PC-3 (cell line): ENCODE data around the gene SELENOF. TPM values are rescaled to one million over a fixed set of nuclear protein-coding genes. Genes with fewer than 3 reads are reported as not detected.
A peak's percentile ranks its signal among the peaks of the same experiment; 100 is the strongest.

Experiments used
- ATAC-seq: fragments of 200-7000 bp; cut with Tn5 transposase; 2 replicates; pipeline ENCODE4 v1.9.1; 2020; ENCODE audit warnings: mild to moderate bottlenecking, moderate library complexity
- BruUV-seq: library from RNA; stranded (reverse); fragments of 400-500 nt; replicated peaks from 2 replicates; lab custom pipeline; 2021; lab: Mats Ljungman, UMichigan
- CTCF ChIA-PET: fragments of 300-600 bp; sonication (Branson Sonifier 250); formaldehyde crosslinking; loops from one replicate; lab custom pipeline; 2022; ENCODE audit warnings: antibody characterized with exemption; lab: Charles Lee
- POLR2A ChIA-PET: fragments of 300-600 bp; sonication (Branson Sonifier 250); formaldehyde crosslinking; loops from one replicate; lab custom pipeline; 2022; ENCODE audit warnings: antibody characterized with exemption; ENCODE audit not compliant: unreplicated experiment; lab: Charles Lee
- DNase-seq: peaks from one replicate; pipeline ENCODE4 v3.0.0-alpha.2; 2015
- H2AFZ ChIP-seq: fragments of 300-600 bp; sonication (generic); 2 replicates; pipeline ENCODE4 v1.6.0; 2016; ENCODE audit warnings: antibody characterized with exemption, low read length
- H3F3A ChIP-seq: fragments of 300-600 bp; sonication (generic); one replicate; pipeline ENCODE4 v1.6.0; 2017; ENCODE audit warnings: antibody characterized with exemption, low read length, control low read depth, mild to moderate bottlenecking; ENCODE audit not compliant: unreplicated experiment
- H3K27ac ChIP-seq: fragments of 300-600 bp; sonication (generic); 2 replicates; pipeline ENCODE4 v1.5.1; 2016; ENCODE audit warnings: mild to moderate bottlenecking, low read length
- H3K27me3 ChIP-seq: fragments of 300-600 bp; sonication (generic); 2 replicates; pipeline ENCODE4 v1.6.1; 2016; ENCODE audit warnings: low read length, mixed read lengths
- H3K36me3 ChIP-seq: fragments of 300-600 bp; sonication (generic); 2 replicates; pipeline ENCODE4 v1.6.1; 2016; ENCODE audit warnings: low read depth, mixed run types, low read length, mixed read lengths
- H3K4me1 ChIP-seq: fragments of 300-600 bp; sonication (generic); 2 replicates; pipeline ENCODE4 v1.5.1; 2016; ENCODE audit warnings: low read length; ENCODE audit not compliant: insufficient read depth
- H3K4me2 ChIP-seq: fragments of 300-600 bp; sonication (generic); 2 replicates; pipeline ENCODE4 v1.6.0; 2016; ENCODE audit warnings: low read length
- H3K4me3 ChIP-seq: fragments of 300-600 bp; sonication (generic); 2 replicates; pipeline ENCODE4 v1.5.1; 2016; ENCODE audit warnings: mild to moderate bottlenecking, low read length, mixed read lengths
- H3K79me2 ChIP-seq: fragments of 300-600 bp; sonication (generic); 2 replicates; pipeline ENCODE4 v1.6.1; 2017; ENCODE audit warnings: low read length, mixed read lengths
- H3K9ac ChIP-seq: fragments of 300-600 bp; sonication (generic); 2 replicates; pipeline ENCODE4 v1.6.0; 2016; ENCODE audit warnings: mild to moderate bottlenecking, low read length
- H3K9me2 ChIP-seq: fragments of 300-600 bp; sonication (generic); replicated peaks from 2 replicates; pipeline ENCODE4 v1.6.1; 2016; ENCODE audit warnings: mixed run types, low read length, mixed read lengths
- H3K9me3 ChIP-seq: fragments of 300-600 bp; sonication (generic); 2 replicates; pipeline ENCODE4 v1.6.1; 2016; ENCODE audit warnings: low read length, mixed read lengths
- H4K20me1 ChIP-seq: fragments of 300-600 bp; sonication (generic); 2 replicates; pipeline ENCODE4 v1.6.1; 2016; ENCODE audit warnings: low read length, mixed read lengths
- EZH2 ChIP-seq: fragments of 300-600 bp; sonication (generic); IDR thresholded peaks from one replicate; pipeline ENCODE4 v1.6.1; 2017; ENCODE audit warnings: antibody characterized with exemption, mild to moderate bottlenecking, low read length; ENCODE audit not compliant: unreplicated experiment
- EZH2phosphoT487 ChIP-seq: fragments of 300-600 bp; sonication (generic); IDR thresholded peaks from 2 replicates; pipeline ENCODE4 v1.6.1; 2018; ENCODE audit warnings: mild to moderate bottlenecking, antibody characterized with exemption, low read length, borderline replicate concordance
- intact Hi-C: fragments of 100-400 bp; cut with micrococcal nuclease; formaldehyde crosslinking; loops from 2 replicates; pipeline ENCODE4 v1.9.0; 2023
- total RNA-seq: library from RNA; depleted of rRNA; stranded (reverse); fragments of >200 nt; gene quantifications from 2 replicates; pipeline ENCODE4 v1.2.3, GENCODE V29; 2014
- TF ChIP-seq, protein P1 (sequence below): fragments of 300-600 bp; sonication (generic); conservative IDR thresholded peaks from 2 replicates; pipeline ENCODE4 v1.5.1; 2017; ENCODE audit warnings: antibody characterized with exemption, low read depth, mild to moderate bottlenecking, low read length

SELENOF gene
- total RNA-seq, 1 experiment from 2014 or later, result 174 TPM

DNA sequence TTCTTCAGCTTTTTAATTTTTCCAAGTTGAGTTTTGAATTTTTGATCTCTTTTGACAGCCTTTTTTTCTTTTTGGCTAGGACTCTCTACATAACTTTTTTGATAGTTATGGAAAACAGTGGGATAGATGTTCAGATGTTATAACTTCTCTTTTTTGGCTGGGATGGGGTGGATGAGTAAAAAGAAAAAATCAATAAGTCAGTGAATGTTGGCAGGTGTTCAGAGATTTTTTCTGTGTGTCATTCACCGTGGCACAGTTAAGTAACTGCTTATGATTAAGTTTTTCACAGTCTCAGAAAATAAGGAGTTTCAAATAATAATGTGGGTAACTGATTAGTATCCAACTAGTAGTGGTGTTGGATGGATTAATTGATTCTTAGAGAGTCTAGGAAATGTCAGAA is 24.5 kb upstream of the SELENOF start:
- no peak overlapping the region for H2AFZ ChIP-seq
- no peaks in the 10 kb centered on the region for H3K27me3 ChIP-seq
- DNase-seq (peak; percentile 68), ATAC-seq (peak; percentile 88)
- H4K20me1 ChIP-seq, result no peaks in the 10 kb centered on the region
- TF ChIP-seq, protein P1, sequence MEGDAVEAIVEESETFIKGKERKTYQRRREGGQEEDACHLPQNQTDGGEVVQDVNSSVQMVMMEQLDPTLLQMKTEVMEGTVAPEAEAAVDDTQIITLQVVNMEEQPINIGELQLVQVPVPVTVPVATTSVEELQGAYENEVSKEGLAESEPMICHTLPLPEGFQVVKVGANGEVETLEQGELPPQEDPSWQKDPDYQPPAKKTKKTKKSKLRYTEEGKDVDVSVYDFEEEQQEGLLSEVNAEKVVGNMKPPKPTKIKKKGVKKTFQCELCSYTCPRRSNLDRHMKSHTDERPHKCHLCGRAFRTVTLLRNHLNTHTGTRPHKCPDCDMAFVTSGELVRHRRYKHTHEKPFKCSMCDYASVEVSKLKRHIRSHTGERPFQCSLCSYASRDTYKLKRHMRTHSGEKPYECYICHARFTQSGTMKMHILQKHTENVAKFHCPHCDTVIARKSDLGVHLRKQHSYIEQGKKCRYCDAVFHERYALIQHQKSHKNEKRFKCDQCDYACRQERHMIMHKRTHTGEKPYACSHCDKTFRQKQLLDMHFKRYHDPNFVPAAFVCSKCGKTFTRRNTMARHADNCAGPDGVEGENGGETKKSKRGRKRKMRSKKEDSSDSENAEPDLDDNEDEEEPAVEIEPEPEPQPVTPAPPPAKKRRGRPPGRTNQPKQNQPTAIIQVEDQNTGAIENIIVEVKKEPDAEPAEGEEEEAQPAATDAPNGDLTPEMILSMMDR, result no peak
- TF ChIP-seq EZH2 (no peak), EZH2phosphoT487 (no peak)
- H3K4me2 ChIP-seq, result peak overlapping the region; percentile 17
- intact Hi-C loops, result no loop called here
- BruUV-seq, result no TSS peak
- peaks cover 31% of the 10 kb centered on the region for H3K79me2 ChIP-seq
- no peak overlapping the region for H3K9ac ChIP-seq
- CTCF ChIA-PET, result no interaction called here
- no peak overlapping the region for H3K4me3 ChIP-seq
- H3K27ac ChIP-seq, result no peak overlapping the region
- peaks cover 12% of the 10 kb centered on the region for H3K4me1 ChIP-seq
- no peaks in the 10 kb centered on the region for H3K9me2 ChIP-seq
- H3F3A ChIP-seq, result no peaks in the 10 kb centered on the region
- H3K9me3 ChIP-seq, result no peaks in the 10 kb centered on the region
- no peaks in the 10 kb centered on the region for H3K36me3 ChIP-seq
- POLR2A ChIA-PET, result no interaction called here

DNA sequence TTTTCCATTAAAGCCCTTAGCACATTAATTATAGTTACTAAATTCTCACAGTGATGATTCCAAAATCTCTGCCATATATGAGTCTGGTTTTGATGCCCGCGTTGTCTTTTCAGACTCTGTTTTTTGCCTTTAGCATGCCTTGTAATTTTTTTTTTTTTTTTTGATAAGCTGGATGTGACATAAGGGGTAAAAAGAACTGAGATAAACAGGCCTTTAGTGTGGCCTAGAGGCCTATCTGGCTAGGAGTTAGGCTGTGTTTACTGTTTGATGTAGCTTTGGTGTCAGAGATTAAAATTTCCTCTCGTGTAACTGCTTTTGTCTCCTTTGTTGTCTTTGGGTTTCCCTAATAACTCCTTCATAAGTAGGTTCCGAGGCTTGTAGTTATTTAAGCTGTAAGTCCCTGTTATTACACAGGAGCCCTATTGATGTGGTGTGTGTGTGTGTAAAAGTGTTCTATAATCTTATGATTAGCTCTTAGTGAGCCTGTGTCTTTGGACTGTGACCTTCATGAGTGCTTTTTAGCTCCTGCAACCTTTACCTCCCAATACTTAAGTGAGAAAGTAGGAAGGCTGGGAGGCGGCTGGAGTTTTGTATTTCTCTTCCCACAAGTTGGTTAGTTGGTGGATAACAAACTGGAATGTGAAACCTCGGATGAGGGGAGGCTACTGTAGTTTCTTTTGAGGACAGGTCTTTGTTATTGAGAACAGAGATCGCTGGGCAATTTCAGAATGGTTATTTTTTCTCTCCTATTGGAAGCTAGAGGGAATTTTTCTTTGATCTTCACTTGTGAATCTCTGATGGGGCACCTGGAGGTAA is 19.8 kb upstream of the SELENOF start:
- no peak for DNase-seq
- no peak for TF ChIP-seq EZH2phosphoT487
- no peak for TF ChIP-seq EZH2
- TF ChIP-seq, protein P1, result no peak
- no peak for ATAC-seq
- no peak overlapping the region for H3K4me2 ChIP-seq
- no peaks in the 10 kb centered on the region for H4K20me1 ChIP-seq
- H3K9me3 ChIP-seq, result no peaks in the 10 kb centered on the region
- intact Hi-C loops, result no loop called here
- H3K9me2 ChIP-seq, result no peaks in the 10 kb centered on the region
- no peaks in the 10 kb centered on the region for H3K27me3 ChIP-seq
- peaks cover 30% of the 10 kb centered on the region for H3K79me2 ChIP-seq
- H3K4me3 ChIP-seq, result no peak overlapping the region
- H3K4me1 ChIP-seq, result peaks cover 10% of the 10 kb centered on the region
- no peak overlapping the region for H2AFZ ChIP-seq
- no peaks in the 10 kb centered on the region for H3F3A ChIP-seq
- H3K36me3 ChIP-seq, result no peaks in the 10 kb centered on the region
- no peak overlapping the region for H3K27ac ChIP-seq
- POLR2A ChIA-PET, result no interaction called here
- no peak overlapping the region for H3K9ac ChIP-seq
- CTCF ChIA-PET, result no interaction called here
- BruUV-seq, result no TSS peak

DNA sequence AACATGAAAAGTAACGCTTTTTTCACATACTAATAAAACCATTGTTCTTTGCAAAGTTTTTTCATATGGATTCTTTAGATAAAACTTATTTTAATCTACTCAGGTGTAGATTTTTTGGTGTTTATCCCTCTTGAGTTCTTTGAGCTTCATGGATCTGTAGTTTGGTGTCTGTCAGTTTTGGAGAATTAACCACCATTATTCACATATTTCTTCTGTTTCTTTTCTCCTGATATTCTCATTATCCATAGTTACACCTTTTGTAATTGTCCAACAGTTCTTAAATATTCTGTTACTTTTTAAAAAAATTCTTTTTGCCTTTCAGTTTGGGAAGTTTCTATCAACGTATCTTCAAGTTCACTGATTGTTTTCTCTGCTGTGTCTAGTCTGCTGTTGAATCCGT is 19.1 kb upstream of the SELENOF start:
- H4K20me1 ChIP-seq, result no peaks in the 10 kb centered on the region
- CTCF ChIA-PET, result no interaction called here
- H3K27ac ChIP-seq, result no peak overlapping the region
- no TSS peak for BruUV-seq
- H3K36me3 ChIP-seq, result no peaks in the 10 kb centered on the region
- no peak overlapping the region for H3K4me3 ChIP-seq
- ATAC-seq, result no peak
- H3K4me1 ChIP-seq, result peaks cover 3% of the 10 kb centered on the region
- H3F3A ChIP-seq, result no peaks in the 10 kb centered on the region
- H2AFZ ChIP-seq, result no peak overlapping the region
- POLR2A ChIA-PET, result no interaction called here
- no peaks in the 10 kb centered on the region for H3K9me2 ChIP-seq
- H3K27me3 ChIP-seq, result no peaks in the 10 kb centered on the region
- no peak for DNase-seq
- intact Hi-C loops, result no loop called here
- H3K4me2 ChIP-seq, result no peak overlapping the region
- no peaks in the 10 kb centered on the region for H3K9me3 ChIP-seq
- H3K9ac ChIP-seq, result no peak overlapping the region
- no peak for TF ChIP-seq EZH2
- no peak for TF ChIP-seq EZH2phosphoT487
- TF ChIP-seq, protein P1, result no peak
- H3K79me2 ChIP-seq, result peaks cover 34% of the 10 kb centered on the region
